Placental epithelial cell (primary cell): ENCODE results near the gene TYW1B. TPM values are rescaled to one million over a fixed set of nuclear protein-coding genes. Genes with fewer than 3 reads are reported as not detected.

ENCODE experiments used
- small RNA-seq: library from RNA; depleted of rRNA; stranded (forward); fragments of <200 nt; gene quantifications from one replicate; pipeline ENCODE3, GENCODE V24; 2012
- total RNA-seq: library from RNA; depleted of rRNA; stranded (reverse); fragments of >200 nt; gene quantifications from 2 replicates; pipeline ENCODE4 v1.2.3, GENCODE V29; 2012

The TYW1B gene
- 0.54 and 1.6 TPM in 2 replicates for total RNA-seq

GRCh38 chr7:72827839-72828591 lies at the start of gene TYW1B:
Gene TYW1B (minus strand): TSS chr7:72828200. CDS start chr7:72828075, 125 bp downstream.

Small RNAs within 50 kb of the gene (small RNA-seq; reads per million reads assigned to genes)
- not detected for gene AC211469.2
- gene MIR4650-2, result not detected
- not detected for gene RN7SL377P
- not detected for gene RN7SL625P

Other genes starting within 250 kb of the TYW1B start
- gene POM121, start 96.9 kb upstream of the TYW1B start, total RNA-seq, result 6.7 and 7.8 TPM in 2 replicates
- gene TRIM74, start 141.3 kb upstream of the TYW1B start, total RNA-seq, result not detected in 2 replicates
- gene SPDYE8, start 201.6 kb upstream of the TYW1B start, total RNA-seq, result 0.43 TPM in 1 of 2 replicates, not detected in the other
- not detected in 2 replicates for gene SPDYE11, start 229.7 kb upstream of the TYW1B start, total RNA-seq